B cell (primary cell): ENCODE results near the gene AMIGO2.

Experiments used
- EZH2 ChIP-seq: IDR thresholded peaks from 2 replicates; pipeline ENCODE4 v1.6.1; 2012; ENCODE audit warnings: borderline replicate concordance, low read depth, mild to moderate bottlenecking, moderate library complexity, low read length; ENCODE audit not compliant: insufficient read depth, poor library complexity, severe bottlenecking
- TF ChIP-seq, protein P1 (sequence below): fragments of 200-600 bp; IDR thresholded peaks from one replicate; pipeline ENCODE4 v1.8.0; 2022; ENCODE audit warnings: antibody characterized with exemption, mild to moderate bottlenecking

DNA sequence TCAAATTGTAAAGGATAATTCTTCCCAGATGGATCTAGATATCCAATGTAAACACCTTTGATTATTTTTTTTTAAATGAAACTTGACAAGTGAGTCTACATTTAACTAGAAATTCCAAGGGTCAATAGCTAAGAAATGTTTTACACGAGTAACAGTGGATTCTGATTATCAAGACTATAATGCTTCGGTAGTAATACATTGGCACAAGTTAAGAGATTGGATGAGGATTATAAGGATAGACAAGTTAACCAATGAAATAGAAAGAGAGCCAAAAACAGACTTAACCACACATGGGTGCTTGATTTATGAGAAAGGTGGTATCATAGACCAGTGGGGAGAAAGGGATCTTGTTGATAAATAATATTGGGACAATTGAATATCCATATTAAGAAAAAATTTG is 40.7 kb downstream of the AMIGO2 start:
- TF ChIP-seq, protein P1, sequence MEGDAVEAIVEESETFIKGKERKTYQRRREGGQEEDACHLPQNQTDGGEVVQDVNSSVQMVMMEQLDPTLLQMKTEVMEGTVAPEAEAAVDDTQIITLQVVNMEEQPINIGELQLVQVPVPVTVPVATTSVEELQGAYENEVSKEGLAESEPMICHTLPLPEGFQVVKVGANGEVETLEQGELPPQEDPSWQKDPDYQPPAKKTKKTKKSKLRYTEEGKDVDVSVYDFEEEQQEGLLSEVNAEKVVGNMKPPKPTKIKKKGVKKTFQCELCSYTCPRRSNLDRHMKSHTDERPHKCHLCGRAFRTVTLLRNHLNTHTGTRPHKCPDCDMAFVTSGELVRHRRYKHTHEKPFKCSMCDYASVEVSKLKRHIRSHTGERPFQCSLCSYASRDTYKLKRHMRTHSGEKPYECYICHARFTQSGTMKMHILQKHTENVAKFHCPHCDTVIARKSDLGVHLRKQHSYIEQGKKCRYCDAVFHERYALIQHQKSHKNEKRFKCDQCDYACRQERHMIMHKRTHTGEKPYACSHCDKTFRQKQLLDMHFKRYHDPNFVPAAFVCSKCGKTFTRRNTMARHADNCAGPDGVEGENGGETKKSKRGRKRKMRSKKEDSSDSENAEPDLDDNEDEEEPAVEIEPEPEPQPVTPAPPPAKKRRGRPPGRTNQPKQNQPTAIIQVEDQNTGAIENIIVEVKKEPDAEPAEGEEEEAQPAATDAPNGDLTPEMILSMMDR = no peak
- no peak for TF ChIP-seq EZH2
